Nasal cavity respiratory epithelium epithelial cell of viscerocranial mucosa (primary cell): ENCODE results near the gene CCDC134. TPM values are rescaled to one million over a fixed set of nuclear protein-coding genes. Genes with fewer than 3 reads are reported as not detected.

Experiments used
- total RNA-seq: library from RNA; depleted of rRNA; stranded (reverse); fragments of >200 nt; gene quantifications from 2 replicates; pipeline ENCODE4 v1.2.3, GENCODE V29; 2014

CCDC134 gene
- 7.2 and 9.3 TPM in 2 replicates for total RNA-seq

DNA sequence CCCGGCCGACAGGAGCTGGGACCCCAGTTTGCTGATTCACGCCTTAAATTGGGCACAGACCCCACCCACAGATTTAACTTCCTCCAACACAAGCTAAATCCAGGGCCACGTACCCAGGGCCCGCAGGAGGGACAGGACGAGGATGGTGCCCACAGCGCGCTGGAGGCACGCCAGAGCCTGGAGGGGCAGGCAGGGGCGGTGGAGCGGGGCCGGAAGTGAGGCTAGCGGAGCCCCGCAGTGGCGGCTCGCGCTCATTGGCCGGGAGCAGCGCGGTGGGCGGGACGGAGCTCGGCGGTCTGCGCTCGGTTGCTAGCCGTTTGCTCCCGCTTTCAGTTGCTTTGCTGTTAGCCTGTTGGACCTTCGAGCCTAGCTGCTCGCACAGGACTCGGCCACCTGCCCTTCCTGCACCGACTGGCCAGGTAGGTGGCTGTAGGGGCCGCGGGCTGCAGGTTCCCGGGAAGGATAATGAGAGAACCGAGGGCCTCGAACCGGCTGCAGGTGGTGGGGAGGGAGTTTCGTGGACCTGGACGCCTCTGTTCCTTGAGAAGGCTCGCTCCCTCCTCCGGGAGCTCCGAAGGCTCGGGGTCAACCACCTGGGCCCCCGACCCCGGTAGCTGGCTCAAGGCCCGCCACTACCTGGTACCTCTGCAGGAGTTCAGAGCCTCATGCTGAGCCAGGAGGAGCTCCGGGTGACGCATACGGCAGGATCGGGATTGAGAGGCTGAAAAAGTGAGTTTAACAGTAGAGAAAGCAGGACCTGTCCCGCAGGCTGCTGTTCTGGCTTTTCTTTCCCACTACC is at the start of gene CCDC134:
TSS of gene CCDC134 (plus strand) at position 332 of the 799 bp plus-strand sequence. CDS start 8,212 bp downstream, outside the sequence.

GRCh38 chr22:41832553-41833368 is 32.3 kb downstream of the CCDC134 start, which contains the start of gene SREBF2:
Gene SREBF2, plus strand, starts transcription at chr22:41833105. Its CDS starts 166 bp downstream, at chr22:41833271.

Other genes starting within 250 kb of the CCDC134 start
- 0.07 TPM in 1 of 2 replicates, not detected in the other for gene CSDC2, start 239.7 kb upstream of the CCDC134 start, total RNA-seq
- 14.6 and 20.8 TPM in 2 replicates for gene PMM1, start 210.8 kb upstream of the CCDC134 start, total RNA-seq
- gene DESI1, start 179.6 kb upstream of the CCDC134 start, total RNA-seq = 15.4 and 31.9 TPM in 2 replicates
- gene XRCC6, start 179.4 kb upstream of the CCDC134 start, total RNA-seq = 240 and 243 TPM in 2 replicates
- 84.1 and 85.7 TPM in 2 replicates for gene SNU13, start 111.8 kb upstream of the CCDC134 start, total RNA-seq
- under 0.01 and 0.07 TPM in 2 replicates for gene MEI1, start 101.2 kb upstream of the CCDC134 start, total RNA-seq
- gene SREBF2, start 32.4 kb downstream of the CCDC134 start, total RNA-seq = 66.3 and 178 TPM in 2 replicates
- gene SHISA8, start 114.4 kb downstream of the CCDC134 start, total RNA-seq = not detected in 2 replicates
- under 0.01 and 0.14 TPM in 2 replicates for gene TNFRSF13C, start 126.1 kb downstream of the CCDC134 start, total RNA-seq
- gene CENPM, start 146.5 kb downstream of the CCDC134 start, total RNA-seq = 1.2 and 1.7 TPM in 2 replicates
- 0.21 TPM in 1 of 2 replicates, not detected in the other for gene SEPTIN3, start 168.8 kb downstream of the CCDC134 start, total RNA-seq
- gene WBP2NL, start 198.1 kb downstream of the CCDC134 start, total RNA-seq = 0.34 and 0.57 TPM in 2 replicates